Vagina (tissue), 2 donors: ENCODE data around the gene GNG7.

Experiments used
- POLR2A ChIP-seq, 2 donors: fragments of 450-650 bp; IDR thresholded peaks; one replicate each; pipeline ENCODE4 v1.6.1; 2017; ENCODE audit warnings: antibody characterized with exemption in 2 of 2, mild to moderate bottlenecking in 2 of 2, moderate library complexity in 2 of 2
- POLR2AphosphoS5 ChIP-seq, 2 donors: sonication (generic); formaldehyde crosslinking; IDR thresholded peaks; one replicate each; pipeline ENCODE4 v1.9.0; 2017; ENCODE audit warnings: antibody characterized with exemption in 2 of 2, mild to moderate bottlenecking in 2 of 2, low read depth in 1 of 2; ENCODE audit not compliant: insufficient read depth in 1 of 2
- TF ChIP-seq, protein P1 (sequence below), 3 experiments: fragments of 450-650 bp in 2 of 3; fragments of 200-600 bp in 1 of 3; sonication (generic) in 1 of 3; IDR thresholded peaks; one replicate each; pipeline ENCODE4 v1.5.1; 2017 to 2019; ENCODE audit warnings: antibody characterized with exemption in 3 of 3, mild to moderate bottlenecking in 2 of 3, moderate library complexity in 2 of 3

DNA sequence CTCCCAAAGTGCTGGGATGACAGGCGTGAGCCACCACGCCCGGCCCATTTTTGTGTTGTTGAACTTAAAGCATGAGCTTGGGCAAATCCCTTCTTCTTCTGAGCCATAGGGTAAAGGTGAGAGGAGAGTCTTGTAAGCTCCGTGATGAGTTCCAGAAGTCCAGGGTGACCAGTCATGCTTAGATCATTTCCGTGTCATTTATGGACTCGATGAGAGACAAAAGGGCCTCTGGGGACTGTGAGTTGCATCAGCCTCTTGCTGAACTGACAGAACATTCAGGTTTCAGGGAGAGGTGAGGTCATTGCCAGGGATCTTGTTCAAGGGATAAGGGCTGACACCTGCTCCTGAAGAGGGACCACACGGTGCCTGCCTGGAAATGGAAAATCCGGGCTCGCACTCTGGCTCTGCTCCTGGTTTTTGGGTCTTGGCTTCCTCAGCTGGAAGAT, 173.0 kb downstream of the GNG7 start:
- TF ChIP-seq, protein P1, sequence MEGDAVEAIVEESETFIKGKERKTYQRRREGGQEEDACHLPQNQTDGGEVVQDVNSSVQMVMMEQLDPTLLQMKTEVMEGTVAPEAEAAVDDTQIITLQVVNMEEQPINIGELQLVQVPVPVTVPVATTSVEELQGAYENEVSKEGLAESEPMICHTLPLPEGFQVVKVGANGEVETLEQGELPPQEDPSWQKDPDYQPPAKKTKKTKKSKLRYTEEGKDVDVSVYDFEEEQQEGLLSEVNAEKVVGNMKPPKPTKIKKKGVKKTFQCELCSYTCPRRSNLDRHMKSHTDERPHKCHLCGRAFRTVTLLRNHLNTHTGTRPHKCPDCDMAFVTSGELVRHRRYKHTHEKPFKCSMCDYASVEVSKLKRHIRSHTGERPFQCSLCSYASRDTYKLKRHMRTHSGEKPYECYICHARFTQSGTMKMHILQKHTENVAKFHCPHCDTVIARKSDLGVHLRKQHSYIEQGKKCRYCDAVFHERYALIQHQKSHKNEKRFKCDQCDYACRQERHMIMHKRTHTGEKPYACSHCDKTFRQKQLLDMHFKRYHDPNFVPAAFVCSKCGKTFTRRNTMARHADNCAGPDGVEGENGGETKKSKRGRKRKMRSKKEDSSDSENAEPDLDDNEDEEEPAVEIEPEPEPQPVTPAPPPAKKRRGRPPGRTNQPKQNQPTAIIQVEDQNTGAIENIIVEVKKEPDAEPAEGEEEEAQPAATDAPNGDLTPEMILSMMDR (IDR thresholded peaks at IDR 0.05): no peak
- TF ChIP-seq POLR2AphosphoS5 (IDR thresholded peaks at IDR 0.05; ENCODE audit: insufficient read depth in 1 of 2, low read depth in 1 of 2) (peak in 1 of 2 donors; percentile 68), POLR2A (IDR thresholded peaks at IDR 0.05) (no peak)
